Smooth muscle cell of bladder (primary cell): ENCODE data around the gene PCGF3. TPM values are rescaled to one million over a fixed set of nuclear protein-coding genes. Genes with fewer than 3 reads are reported as not detected.

Source experiments
- total RNA-seq: library from RNA; depleted of rRNA; stranded (reverse); fragments of >200 nt; gene quantifications from 2 replicates; pipeline ENCODE4 v1.2.3, GENCODE V29; 2014

The PCGF3 gene, protein sequence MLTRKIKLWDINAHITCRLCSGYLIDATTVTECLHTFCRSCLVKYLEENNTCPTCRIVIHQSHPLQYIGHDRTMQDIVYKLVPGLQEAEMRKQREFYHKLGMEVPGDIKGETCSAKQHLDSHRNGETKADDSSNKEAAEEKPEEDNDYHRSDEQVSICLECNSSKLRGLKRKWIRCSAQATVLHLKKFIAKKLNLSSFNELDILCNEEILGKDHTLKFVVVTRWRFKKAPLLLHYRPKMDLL
- total RNA-seq: 27.3 and 31.8 TPM in 2 replicates

DNA sequence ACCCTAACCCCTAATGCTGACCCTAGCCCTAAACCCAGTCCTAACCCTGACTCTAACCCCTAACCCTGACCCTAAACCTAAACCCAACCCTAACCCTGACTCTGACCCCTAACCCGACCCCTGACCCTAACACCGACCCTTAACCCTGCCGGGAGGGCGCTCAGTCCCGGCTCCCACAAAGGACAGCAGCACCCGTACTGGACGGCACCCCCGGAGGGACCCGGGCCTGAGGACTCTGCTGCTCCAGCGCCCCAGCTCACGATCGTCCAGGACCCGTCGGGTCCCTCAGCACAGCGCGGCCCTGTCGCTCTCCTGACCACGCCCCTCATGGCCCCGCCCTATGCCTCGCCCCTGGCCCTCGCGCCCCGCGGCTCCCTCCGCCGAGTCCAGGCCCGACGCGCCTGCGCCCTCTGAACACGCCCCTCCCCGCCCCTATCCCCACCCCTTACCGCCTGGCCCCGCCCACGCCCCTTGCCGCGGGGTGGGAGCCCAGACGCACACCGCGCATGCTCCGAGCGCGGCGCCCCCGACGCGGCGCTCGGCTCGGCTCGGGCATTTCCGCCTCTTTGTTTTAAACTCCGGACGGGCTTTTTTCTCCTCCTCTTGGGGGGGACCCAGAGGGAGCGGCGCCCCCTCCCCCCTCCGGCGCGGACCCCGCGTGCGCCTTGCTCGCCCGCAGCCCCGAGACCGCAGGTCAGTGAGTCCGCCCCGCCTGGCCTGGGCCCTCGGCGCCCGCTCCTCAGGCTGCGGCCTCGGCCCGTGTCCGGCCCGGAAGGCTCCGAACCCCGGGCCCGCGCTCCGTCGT, at the start of gene PCGF3:
TSS of gene PCGF3 (plus strand) at position 555 of the 805 bp plus-strand sequence. CDS start 27,849 bp downstream, outside the sequence.

DNA sequence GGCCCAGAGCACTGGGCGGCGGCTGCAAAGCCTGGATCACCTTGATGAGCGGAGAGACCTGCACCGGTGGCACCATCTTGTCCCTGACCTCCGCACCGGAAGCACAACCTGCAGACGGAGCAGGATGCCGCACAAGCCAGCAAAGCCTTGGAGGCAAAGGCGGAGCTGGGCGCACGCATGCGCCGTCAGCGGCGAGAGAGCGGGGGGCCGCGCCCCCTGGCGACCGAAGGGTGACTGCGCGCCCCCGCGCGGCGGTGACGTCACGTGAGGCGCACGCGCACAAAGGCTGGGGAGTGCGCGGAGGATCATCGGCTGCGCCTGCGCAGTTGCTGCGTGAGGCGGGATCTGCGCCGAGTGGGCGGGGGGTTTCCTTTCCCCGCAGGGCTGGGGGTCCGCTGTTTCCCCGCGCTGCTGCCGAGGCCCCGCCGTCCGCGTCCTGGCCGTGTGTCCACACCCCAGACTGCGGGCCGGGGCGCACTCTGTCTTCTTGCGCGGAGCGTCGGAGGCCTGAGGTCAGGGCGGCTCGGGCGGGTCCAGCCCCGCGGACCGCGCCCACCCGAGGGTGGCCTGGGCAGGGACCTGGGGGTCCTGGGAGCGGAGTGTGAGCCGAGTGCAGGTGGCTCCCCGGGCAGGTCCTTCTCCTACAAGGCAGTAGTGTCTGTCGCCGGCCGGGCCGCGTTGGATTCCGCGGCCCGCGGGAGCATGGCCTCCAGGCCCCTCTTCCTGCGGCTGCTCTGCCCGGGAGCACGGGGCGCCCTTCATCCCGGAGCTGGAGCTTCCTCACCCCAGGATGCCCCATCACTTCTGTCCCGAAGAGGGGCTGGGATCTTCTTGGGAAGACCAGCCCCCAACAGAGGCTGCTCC, 31.2 kb upstream of the PCGF3 start, which contains the start of the genes ATP5ME and MYL5:
TSS of gene ATP5ME (minus strand) at position 105 of the 864 bp plus-strand sequence. CDS start at position 76, 29 bp downstream.
TSS of gene MYL5 (plus strand) at position 371 of the 864 bp plus-strand sequence. CDS start 3,485 bp downstream, outside the sequence.

DNA sequence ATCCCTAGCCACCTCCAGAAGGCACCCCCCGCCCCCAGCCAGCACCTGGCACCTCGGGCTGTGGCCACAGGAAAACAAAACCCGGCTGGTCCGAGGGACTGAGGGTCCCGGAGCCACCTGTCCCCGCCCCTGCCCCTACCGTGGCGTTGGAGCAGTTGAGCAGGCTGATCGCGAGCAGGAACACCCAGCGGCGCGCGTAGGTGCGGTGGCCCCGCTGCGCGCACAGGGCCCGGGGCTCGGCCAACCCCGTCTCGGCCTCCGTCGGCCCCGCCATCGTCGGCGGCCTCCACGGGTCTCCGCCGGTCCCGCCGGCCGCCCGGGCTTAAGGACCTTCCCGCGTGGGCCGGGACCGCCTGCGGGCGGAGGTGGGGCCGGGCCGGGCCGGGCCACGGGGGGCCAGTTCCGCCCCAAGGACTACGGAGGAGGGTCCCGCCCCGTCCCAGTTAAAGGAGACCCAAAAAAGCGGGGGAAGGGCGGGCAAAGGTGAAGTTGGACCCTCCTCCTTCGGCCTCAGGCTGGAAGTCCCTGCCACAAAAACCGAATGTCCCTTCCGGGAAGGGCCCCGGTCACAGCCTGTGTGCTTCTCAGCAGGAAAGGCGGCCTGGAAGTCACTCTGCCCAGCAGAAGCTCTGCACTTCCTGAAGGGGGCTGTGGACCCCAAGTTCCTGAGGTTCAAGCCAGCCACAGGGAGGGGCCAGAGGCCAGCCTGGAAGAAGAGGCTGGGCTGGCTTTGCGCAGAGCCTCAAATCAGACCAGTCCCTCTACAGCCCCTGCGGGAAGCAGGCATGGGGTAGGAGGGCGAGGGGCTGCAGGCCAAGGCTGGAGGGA, 16.6 kb upstream of the PCGF3 start, which contains the start of gene SLC49A3:
TSS of gene SLC49A3 (minus strand) at position 298 of the 828 bp plus-strand sequence. CDS start at position 274, 24 bp downstream.

Other genes with a start within 250 kb of the PCGF3 start
- 12.9 and 16.7 TPM in 2 replicates for gene ZNF721, start 206.7 kb upstream of the PCGF3 start, total RNA-seq
- gene PIGG, start 206.6 kb upstream of the PCGF3 start, total RNA-seq: 46.4 and 54.2 TPM in 2 replicates
- not detected in 2 replicates for gene TMEM271, start 129.5 kb upstream of the PCGF3 start, total RNA-seq
- gene PDE6B, start 80.3 kb upstream of the PCGF3 start, total RNA-seq: 1.1 and 1.3 TPM in 2 replicates
- 298 and 389 TPM in 2 replicates for gene ATP5ME, start 31.6 kb upstream of the PCGF3 start, total RNA-seq
- 19.2 and 30.6 TPM in 2 replicates for gene MYL5, start 31.3 kb upstream of the PCGF3 start, total RNA-seq
- 2.7 and 4.8 TPM in 2 replicates for gene SLC49A3, start 16.7 kb upstream of the PCGF3 start, total RNA-seq
- not detected in 2 replicates for gene CPLX1, start 120.3 kb downstream of the PCGF3 start, total RNA-seq
- 49.6 and 59.4 TPM in 2 replicates for gene GAK, start 226.5 kb downstream of the PCGF3 start, total RNA-seq
- gene TMEM175, start 226.6 kb downstream of the PCGF3 start, total RNA-seq: 12.7 and 13.1 TPM in 2 replicates